ENCODE data around the gene FHIT. TPM values are rescaled to one million over a fixed set of nuclear protein-coding genes. Genes with fewer than 3 reads are reported as not detected.
A peak's percentile ranks its signal among the peaks of the same experiment; 100 is the strongest.

FHIT gene
- total and polyA plus RNA-seq, 2 of the 4 experiments (the other 2 are of a cell fraction), result 0.07 TPM; not detected in 1

GRCh38 chr3:59809710-59810444, 1441.4 kb downstream of the FHIT start:
- peak; percentile 57 for DNase-seq
- Histone ChIP-seq H3K4ac (ENCODE audit: low read depth, low read length) (peak overlapping the region; percentile 99), H3K4me1 (ENCODE audit: control insufficient read depth, insufficient read depth, low read length) (peaks cover 10% of the 10 kb centered on the region), H3K23ac (ENCODE audit: low read depth, low read length) (peak overlapping the region; percentile 48; the same call in 1 of the 2 replicates), H2BK20ac (ENCODE audit: low read depth, low read length) (peak overlapping the region; percentile 100), H3K27me3 (ENCODE audit: control insufficient read depth, insufficient read depth, low read length) (no peaks in the 10 kb centered on the region), H2BK120ac (ENCODE audit: low read depth, low read length) (peak overlapping the region; percentile 100), H2BK5ac (ENCODE audit: low read depth, low read length, poor library complexity, severe bottlenecking) (peak overlapping the region; percentile 93), H3K9me1 (ENCODE audit: insufficient read depth, low read length) (peaks cover 11% of the 10 kb centered on the region), H3K18ac (ENCODE audit: low read depth, low read length) (peak overlapping the region; percentile 83), H3K4me3 (ENCODE audit: insufficient read depth, low read depth, low read length) (no peak overlapping the region), H4K20me1 (ENCODE audit: insufficient read depth, low read length) (no peaks in the 10 kb centered on the region), H3K36me3 (ENCODE audit: control insufficient read depth, insufficient read depth, low read length) (no peaks in the 10 kb centered on the region), H4K5ac (ENCODE audit: low read depth, low read length) (peak overlapping the region; percentile 85), H4K8ac (ENCODE audit: low read depth in 2 of 2, low read length in 2 of 2) (peak overlapping the region; percentile 41 to 88), H2AK5ac (ENCODE audit: low read depth, low read length) (peak overlapping the region; percentile 89), H2BK15ac (ENCODE audit: low read depth, low read length) (peak overlapping the region; percentile 90), H3K9me3 (ENCODE audit: control insufficient read depth, insufficient read depth, low read length) (no peaks in the 10 kb centered on the region), H3K79me1 (ENCODE audit: low read depth in 1 of 2, low read length in 2 of 2) (no peaks in the 10 kb centered on the region), H3K56ac (ENCODE audit: extremely low read depth, insufficient read depth, low read length) (peak overlapping the region; percentile 64), H3K4me2 (ENCODE audit: low read depth, low read length) (no peak overlapping the region), H2AK9ac (replicated peaks; ENCODE audit: low read depth, low read length, poor library complexity) (peak overlapping the region; percentile 74), H3K27ac (ENCODE audit: insufficient read depth, low read length) (peak overlapping the region; percentile 71), H3K9ac (ENCODE audit: low read depth, low read length) (no peak overlapping the region; the same call in 1 of the 2 replicates), H4K91ac (ENCODE audit: insufficient read depth, low read depth, low read length) (peak overlapping the region; percentile 97), H3K14ac (replicated peaks; ENCODE audit: low read depth, low read length) (peak overlapping the region; percentile 98), H2AFZ (replicated peaks; ENCODE audit: low read length, poor library complexity) (peak overlapping the region; percentile 76)
- ChIA-PET POLR2A (ENCODE audit: unreplicated experiment) (no interaction called here), CTCF (interaction anchor here (0.7 to 1.4 kb wide), 9 partner anchors 10 to 599 kb away, joined by 3 to 4 read pairs (median 3); no protein-coding TSS in a partner anchor)
- ATAC-seq (ENCODE audit: low read depth), result peak; percentile 33; the same call in 1 of the 2 replicates
- in situ Hi-C loops (cut with MboI; ENCODE audit: low sequenced_read_pairs) (loop anchor here (25.0 kb wide), 2 partner anchors 823 to 1173 kb away; no protein-coding TSS in a partner anchor), intact Hi-C loops (cut with micrococcal nuclease) (loop anchor here (1.0 to 5.0 kb wide), 3 partner anchors 178 to 598 kb away; no protein-coding TSS in a partner anchor), dilution Hi-C loops (cut with HindIII; ENCODE audit: low sequenced_read_pairs, unreplicated experiment) (no loop called here)
- BruUV-seq (replicated peaks), result no TSS peak
- WGBS, 2 experiments (ENCODE audit: extremely low coverage in 2 of 2, insufficient read length in 1 of 2), result no CpG with 5 or more reads among the region's 8 CpGs
- TF ChIP-seq RAD21 (IDR thresholded peaks at IDR 0.05; ENCODE audit: low read length) (peak; percentile 47), SMC3 (IDR thresholded peaks at IDR 0.05; ENCODE audit: low read depth, low read length) (peak; percentile 46), ELK1 (IDR thresholded peaks at IDR 0.05; ENCODE audit: borderline replicate concordance, low read depth, low read length) (no peak), CTCF (conservative IDR thresholded peaks at IDR 0.05; ENCODE audit: low read depth, low read length) (peak; percentile 47), MAZ (IDR thresholded peaks at IDR 0.05; ENCODE audit: borderline replicate concordance, low read depth, low read length) (no peak)
